Fibroblast of the conjunctiva (primary cell): Measurements from ENCODE around the gene TUBB3.
"Not testable (repeated sequence)": the region's sequence is repeated elsewhere in the genome, so short reads cannot be mapped to it uniquely, and the experiment has no call there.

Source experiments
- DNase-seq: peaks from one replicate; pipeline ENCODE4 v3.0.0-alpha.2; 2010; ENCODE audit warnings: low read depth

The TUBB3 gene

GRCh38 chr16:89902980-89903379 is 20.2 kb upstream of the TUBB3 start:
- DNase-seq = no peak

DNA sequence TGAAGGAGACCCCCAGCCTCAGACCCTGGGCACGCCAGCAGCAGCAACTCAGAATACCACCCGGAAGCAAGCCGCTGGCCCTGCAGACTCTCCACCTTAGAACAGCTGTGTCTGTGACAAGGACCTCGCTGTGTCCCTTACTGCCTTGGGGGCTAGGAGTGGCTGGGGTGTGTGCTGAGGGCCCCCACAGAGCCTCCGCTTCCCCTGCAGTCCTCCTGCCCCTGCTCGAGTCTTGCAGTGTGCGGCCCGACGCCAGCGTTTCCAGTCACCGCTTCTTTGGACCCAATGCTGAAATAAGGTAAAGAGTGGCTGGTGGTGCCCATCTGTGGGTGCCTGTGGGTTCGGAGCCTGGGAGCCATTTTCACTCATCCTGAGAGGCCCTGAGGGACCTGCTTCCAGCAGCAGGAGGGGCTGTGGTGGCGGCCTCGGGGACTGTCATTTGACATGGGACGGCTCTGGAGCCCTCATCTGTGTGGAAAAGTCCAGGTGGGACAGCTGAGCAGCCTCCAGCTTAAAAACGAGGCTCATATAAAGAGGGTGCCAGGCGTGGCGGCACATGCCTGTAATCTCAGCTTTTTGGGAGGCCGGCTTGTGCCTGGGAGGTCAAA is 19.1 kb upstream of the TUBB3 start:
- DNase-seq = no peak

DNA sequence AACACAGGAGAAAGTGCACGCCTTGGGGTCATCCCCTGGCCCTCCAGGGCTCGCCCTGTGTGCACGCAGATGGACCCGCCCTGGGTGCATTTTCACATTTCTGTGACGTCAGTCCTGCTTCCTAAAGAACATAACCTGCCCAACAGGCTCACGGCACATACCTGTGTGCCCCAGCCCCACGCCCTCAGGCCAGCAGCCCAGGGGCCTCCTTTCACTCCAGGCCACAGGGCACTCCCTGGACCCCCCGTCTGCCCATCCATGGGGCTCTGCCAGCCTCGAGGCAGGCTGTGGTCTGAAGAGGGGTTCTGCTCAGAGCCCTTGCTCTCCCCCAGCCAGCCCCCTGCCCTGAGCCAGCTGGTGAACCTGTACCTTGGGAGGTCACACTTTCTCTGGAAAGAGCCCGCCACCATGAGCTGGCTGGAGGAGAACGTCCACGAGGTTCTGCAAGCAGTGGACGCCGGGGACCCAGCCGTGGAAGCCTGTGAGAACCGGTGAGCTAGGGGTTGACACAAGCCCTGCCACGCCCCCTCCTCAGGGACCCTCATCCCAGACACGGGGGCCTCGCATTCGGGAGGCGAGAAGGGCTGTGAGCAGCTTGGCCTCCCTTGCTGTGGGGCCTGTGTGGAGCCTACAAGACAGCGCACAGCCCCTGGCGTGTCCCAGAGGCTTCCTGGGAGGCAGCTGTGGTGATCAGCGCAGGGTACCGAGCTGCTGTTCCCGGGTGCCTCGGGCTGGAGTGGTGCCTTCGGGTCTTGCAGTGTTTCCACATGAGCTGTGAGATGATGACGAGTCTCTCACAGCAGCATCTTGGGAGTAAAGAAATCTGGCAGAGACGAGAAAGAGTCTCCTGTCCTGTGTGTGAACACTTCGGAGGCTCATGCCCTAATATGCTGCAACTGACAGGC is 18.3 kb upstream of the TUBB3 start:
- no peak for DNase-seq

DNA sequence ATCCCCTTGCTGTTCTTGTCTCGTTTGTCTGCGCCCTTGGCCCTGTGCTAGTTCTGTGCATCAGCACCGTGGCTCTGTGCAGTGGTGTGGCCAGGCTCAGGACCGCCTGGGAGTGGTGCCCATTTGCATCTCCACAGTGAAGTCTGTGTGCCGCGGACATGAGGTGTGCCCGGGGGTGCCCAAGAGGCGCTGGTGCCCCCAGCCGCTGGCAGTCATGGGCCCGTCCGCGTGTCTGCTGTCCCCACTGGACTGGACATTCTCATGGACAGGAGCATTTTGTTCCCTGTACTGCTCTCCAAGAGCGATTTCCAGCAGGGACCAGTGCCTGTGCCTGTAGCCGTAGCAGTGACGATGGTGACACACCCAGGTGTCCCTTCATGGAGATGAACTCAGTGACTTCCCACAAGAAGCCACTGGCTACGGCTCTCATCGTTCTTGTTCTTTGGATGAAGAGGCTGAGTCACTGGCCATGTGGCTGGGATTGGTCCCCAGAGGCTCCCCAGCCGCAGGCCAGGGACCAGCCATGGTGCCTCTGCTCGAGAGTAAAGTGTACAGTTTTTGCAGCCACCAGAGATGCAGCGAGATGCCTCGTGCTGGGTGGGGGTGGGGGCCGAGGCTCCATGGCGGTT is 17.5 kb upstream of the TUBB3 start:
- no peak for DNase-seq

DNA sequence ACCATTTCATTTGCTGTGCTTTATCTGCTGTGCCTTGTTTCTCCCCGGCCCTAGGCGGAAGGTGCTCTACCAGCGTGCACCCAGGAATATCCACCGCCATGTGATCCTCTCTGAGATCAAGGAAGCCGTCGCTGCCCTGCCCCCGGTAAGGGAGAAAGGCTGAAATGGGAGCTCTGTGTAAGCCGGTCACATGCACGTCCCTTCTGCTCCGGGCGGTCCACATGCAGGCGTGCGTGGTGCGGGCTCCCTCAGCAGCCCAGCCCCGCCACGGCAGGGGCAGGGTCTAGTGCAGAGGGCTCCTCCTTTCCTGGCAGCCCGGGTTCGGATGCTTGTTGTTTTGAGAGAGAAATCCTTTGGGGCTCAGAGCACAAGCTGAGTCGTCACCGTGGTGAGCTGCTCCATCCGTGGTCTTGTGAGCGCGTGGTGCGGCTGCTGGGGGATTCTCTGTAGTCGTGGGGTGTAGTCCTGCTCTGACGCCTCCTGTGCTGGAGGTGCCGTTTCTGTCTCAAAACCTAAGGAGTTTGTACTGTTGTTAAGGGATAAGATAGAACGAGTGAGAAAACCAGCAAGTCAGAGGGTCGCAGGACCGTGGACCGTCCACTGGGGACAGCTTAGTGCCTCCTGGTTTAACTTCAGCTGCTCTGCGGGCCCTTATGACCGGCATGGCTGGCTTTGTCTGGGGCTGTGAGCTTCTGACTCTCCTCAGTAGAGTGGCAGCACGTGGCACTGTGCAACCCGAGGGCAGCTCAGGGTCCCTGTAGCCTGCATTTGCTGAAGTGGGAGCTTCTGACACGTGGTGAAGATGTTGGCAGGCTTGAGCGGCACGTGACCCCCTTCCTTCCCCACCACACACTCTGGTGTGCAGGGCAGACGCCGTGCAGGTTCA is 16.8 kb upstream of the TUBB3 start:
- DNase-seq = no peak

DNA sequence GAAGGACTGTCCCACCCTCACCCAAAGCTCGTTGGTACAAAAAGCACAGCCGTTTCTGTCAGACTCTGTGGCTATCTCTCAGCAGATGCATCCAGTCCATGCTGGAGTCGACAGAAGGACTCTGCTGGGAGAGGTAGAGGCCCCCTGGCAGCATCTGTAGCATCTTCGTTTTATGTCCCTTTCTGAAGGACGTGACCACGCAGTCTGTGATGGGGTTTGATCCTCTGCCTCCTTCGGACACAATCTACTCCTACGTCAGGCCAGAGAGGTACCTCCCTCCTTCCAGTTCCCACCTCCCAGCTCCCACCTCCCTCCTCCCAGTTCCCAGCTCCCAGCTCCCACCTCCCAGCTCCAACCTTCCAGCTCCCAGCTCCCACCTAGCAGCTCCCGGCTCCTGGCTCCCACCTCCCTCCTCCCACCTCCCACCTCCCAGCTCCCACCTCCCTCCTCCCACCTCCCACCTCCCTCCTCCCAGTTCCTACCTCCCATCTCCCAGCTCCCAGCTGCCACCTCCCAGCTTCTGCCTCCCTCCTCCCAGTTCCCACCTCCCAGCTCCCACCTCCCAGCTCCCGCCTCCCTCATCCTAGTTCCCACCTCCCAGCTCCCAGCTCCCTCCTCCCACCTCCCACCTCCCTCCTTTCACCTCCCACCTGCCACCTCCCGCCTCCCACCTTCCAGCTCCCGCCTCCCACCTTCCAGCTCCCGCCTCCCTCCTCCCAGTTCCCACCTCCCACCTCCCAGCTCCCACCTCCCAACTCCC is 15.9 kb upstream of the TUBB3 start:
- no peak for DNase-seq

- no peak for DNase-seq
These were observed 14.9 kb upstream of the TUBB3 start for GRCh38 chr16:89908236-89908635.

- DNase-seq = peak; percentile 65
These were observed 13.1 kb upstream of the TUBB3 start for GRCh38 chr16:89909777-89910716.

DNA sequence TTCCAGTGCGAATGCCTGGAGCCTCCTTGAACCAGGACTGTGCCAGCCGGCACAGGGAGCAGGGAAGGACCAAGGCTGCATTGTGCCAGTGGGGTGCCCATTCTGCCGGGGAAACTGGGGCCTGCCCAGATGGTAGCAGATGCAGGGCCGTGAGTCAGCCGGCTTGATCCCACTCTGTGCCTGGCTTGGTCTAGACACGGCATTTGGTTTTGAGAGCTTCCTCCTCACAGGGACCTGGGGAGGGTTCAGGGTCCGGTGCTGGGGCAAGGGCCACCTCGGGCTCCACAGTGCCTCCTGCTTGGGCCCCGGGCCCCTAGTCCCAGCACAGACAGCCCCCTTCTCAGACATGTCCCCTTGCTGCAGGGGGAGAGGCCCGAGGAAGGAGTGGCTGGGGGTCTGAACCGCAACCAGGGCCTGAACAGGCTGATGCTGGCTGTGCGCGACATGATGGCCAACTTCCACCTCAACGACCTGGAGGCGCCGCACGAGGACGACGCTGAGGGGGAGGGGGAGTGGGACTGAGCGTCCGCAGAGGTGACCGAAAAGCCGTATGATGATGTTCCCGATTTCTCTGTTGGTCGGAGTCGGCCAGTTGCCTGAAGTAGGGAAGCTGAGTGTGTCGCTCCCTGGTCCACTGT is 12.3 kb upstream of the TUBB3 start:
- no peak for DNase-seq

DNA sequence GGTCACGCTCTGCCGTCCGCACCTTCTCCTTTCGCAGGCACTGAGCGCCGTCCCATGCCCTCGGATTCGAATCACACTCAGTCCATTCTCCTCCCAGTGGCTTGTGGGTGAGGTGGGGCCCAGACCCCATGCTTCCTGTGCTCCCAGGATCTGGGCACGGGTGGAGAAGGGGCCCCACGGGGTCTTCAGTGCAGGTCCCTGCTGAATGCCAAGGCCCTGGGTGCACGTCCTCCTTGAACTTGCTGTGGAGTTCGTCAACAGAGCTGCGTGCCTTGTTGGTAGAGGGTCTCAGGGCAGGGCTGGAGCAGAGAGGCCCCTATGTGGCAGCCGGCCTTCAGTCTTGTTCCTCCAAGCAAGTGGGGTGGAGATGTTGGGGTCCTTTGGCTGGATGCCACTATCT is 11.8 kb upstream of the TUBB3 start:
- DNase-seq = no peak

DNA sequence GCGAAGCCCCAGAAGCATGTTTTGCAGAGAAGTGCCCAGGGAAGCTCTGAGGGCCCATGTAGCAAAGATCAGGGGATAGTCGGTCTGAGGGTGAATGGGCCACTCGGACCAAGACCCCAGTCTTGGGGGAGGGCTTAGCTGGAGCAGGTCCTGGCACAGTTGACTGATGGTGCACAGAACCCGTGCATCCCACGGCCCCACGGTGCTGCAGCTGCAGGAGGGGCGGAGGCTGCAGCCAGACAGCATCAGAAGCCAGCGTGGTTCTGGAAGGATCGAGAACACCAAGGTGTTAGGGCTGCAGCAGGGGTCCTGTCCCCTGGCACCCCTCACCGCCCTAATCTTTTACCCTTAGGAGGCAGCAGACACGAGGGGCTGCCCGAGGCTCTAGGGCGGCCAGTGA is 11.0 kb upstream of the TUBB3 start:
- no peak for DNase-seq

DNA sequence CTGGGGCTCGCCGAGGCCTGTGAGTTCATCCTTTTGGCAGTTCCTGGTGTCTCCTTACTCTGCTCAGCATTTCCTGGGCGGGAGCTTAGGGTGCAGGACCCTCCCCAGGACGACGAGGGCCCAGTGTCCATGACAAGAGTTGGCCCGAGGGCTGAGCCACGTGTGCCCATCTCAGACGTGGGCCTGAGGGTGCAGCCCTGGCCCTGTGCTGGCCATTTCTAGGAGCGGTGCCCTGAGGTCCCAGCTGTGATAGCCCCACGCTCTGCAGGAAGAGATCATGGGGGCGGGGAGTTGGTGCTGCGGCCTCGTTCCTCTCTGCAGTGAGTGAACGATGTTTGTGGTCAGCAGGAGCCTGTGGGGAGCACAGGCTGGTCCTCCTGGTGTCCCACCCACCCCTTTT is 10.5 kb upstream of the TUBB3 start:
- no peak for DNase-seq

GRCh38 chr16:89913408-89914387 is 9.4 kb upstream of the TUBB3 start:
- no peak for DNase-seq

DNA sequence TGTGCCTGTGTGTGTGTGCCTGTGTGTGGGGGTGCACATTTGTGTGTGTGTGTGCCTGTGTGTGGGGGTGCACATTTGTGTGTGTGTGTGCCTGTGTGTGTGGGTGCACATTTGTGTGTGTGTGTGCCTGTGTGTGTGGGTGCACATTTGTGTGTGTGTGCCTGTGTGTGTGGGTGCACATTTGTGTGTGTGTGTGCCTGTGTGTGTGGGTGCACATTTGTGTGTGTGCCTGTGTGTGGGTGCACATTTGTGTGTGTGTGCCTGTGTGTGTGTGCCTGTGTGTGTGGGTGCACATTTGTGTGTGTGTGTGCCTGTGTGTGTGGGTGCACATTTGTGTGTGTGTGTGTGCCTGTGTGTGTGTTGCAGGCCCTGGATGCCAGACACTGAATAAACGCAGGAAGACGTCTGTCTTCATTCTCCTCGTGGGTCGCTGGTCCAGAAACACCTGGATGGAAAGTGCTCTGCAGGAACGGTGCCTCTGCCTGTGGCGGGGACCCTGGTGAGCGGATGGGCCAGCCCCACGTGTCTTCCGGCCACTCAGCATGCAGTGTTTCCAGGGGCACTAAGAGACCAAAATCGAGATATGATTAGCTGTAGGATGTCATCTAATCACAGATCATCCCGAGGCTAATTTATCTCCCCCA is 8.4 kb upstream of the TUBB3 start:
- DNase-seq = not testable (repeated sequence)

DNA sequence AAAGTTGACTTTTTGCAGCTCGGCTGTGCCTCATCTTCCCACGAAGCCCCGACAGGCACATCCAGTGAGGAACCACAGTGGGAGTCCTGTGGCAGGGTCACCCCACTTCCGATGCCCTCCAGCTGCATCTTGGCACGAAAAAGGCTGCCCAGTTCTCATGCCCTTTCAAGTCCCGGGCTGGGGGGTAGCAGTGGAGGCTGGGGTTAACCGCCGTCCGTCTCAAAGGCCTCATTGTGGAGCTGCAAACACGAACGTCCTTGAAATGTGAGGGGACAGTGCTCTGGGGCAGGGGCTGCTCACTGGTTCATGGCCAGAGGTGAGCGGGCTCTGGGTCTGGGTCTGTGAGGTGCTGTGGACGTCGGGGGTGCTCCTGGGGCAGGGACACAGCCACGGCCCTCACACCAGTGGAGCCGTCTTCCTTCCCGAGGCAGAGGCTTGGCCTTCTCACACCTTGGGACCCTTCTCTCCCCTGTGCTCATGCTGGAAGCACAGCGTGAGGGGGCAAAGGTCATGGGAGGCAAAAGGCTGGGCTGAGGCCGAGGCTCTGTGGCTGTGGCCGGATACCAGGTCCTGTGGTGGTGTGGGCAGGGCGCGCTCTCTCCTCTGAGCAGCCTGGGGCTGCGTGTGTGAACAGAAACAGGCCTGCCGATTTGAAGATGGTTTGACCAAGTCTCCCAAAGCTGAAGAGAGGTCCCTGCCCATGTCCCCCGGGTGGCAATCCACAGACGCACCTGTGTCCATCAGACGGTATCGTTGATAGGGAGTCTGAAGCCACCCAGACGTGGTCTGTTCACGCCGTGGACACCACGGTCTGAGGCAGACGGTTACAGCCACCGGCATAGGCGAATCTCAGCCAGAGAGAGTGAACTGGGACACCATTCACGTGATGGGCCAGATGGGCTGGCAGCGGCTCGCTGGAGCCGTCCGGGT is 7.6 kb upstream of the TUBB3 start:
- DNase-seq = no peak

GRCh38 chr16:89917773-89918452 is 5.2 kb upstream of the TUBB3 start:
- DNase-seq = peak; percentile 95
